HG03439 (cell line): ENCODE data around the gene METRN.
"Not testable (repeated sequence)": the region's sequence is repeated elsewhere in the genome, so short reads cannot be mapped to it uniquely, and the experiment has no call there.

Experiments
- ATAC-seq: cut with Tn5 transposase; IDR thresholded peaks from one replicate; pipeline ENCODE4 v1.9.1; 2021; ENCODE audit warnings: mild to moderate bottlenecking, moderate library complexity; ENCODE audit not compliant: unreplicated experiment

The METRN gene

DNA sequence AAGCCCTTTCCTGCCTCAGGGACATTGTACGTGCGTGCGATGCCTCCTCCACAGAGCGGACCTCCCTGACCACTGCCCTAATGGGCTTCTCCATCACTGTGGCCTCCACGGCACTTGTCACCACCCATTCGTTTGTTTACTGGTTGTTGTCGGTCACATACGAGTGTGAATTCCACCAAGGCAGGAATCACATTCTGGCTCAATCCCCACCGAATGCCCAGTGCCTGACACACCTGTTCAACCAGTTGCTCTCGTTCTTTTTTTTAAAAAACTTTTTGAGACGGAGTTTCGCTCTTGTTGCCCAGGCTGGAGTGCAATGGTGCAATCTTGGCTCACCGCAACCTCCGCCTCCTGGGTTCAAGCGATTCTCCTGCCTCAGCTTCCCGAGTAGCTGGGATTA, 23.7 kb upstream of the METRN start:
- not testable (repeated sequence) for ATAC-seq

GRCh38 chr16:692356-693108, 22.4 kb upstream of the METRN start:
- no peak for ATAC-seq

- ATAC-seq, result no peak
These were observed 21.6 kb upstream of the METRN start for GRCh38 chr16:693364-693763.

GRCh38 chr16:693766-694165, 21.2 kb upstream of the METRN start:
- no peak for ATAC-seq

- ATAC-seq, result no peak
These were observed 20.6 kb upstream of the METRN start for GRCh38 chr16:694187-694862.

GRCh38 chr16:694863-695354, 20.0 kb upstream of the METRN start:
- ATAC-seq, result no peak

DNA sequence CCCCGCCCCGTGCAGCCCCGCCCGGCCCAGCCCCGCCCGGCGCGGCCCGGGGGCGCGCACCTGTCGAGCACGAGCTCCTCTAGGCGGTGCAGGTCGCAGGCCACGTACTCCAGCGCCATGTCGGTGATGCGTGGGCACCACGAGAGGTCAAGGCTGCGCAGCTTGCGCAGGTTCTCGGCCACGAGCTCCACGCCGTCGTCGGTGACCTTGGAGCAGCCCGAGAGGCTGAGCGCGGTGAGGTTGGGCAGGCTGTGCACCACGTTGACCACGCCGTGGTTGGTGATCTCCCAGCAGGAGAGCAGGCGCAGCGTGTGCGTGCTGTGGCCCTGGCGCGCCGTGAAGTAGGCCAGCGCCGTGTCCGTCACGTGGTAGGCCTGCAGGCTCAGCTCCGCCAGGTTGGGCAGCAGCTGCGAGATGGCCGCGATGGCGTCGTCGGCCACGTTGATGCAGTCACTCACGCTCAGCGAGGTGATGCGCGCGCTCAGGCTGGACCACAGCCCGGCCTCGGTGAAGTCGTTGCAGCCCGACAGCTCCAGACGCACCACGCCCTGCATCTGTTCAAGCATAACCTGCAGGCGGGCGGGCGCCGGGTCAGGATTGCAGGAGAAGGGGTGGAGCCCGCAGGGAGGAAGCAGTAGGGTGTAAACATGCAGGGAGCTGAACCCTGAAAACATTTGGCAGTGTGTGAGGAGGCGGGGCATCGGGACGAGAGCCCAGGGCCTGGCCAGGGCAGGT, 19.4 kb upstream of the METRN start:
- no peak for ATAC-seq

DNA sequence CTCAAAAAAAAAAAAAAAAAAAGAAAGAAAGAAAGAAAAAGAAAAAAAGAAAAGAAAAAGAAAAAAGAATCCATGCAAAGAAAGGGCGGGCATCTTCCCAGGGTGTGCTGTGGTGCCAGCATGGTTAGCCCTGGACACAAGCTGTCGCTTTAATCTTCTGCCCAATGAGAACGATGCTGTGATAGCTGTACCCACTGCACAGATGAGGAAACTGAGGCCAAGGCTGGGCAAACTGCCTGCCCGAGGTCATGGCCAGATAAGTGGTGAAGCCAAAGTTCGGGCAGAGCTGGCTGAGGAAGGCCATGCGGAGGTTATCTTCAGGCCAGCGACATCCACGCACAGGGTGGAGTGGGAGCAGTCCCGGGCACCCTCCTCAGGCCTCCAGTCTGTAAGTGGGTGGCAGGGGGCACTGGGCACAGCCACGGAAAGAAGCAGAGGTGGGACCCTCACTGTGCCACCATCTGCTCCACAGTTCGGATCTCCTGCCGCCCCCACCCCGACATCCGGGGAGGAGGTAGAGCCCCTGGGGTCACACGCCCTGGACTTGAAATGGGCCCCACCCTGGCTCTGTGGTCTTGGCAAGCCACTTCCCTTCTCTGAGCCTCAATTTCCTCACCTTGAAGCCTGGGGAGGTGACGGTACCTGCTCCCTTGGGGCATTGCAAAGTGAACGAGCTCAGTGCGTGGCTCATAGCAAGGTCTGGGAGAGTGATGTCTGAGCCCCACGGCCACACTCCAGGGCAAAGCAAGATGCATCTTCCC, 15.8 kb upstream of the METRN start:
- ATAC-seq, result no peak

DNA sequence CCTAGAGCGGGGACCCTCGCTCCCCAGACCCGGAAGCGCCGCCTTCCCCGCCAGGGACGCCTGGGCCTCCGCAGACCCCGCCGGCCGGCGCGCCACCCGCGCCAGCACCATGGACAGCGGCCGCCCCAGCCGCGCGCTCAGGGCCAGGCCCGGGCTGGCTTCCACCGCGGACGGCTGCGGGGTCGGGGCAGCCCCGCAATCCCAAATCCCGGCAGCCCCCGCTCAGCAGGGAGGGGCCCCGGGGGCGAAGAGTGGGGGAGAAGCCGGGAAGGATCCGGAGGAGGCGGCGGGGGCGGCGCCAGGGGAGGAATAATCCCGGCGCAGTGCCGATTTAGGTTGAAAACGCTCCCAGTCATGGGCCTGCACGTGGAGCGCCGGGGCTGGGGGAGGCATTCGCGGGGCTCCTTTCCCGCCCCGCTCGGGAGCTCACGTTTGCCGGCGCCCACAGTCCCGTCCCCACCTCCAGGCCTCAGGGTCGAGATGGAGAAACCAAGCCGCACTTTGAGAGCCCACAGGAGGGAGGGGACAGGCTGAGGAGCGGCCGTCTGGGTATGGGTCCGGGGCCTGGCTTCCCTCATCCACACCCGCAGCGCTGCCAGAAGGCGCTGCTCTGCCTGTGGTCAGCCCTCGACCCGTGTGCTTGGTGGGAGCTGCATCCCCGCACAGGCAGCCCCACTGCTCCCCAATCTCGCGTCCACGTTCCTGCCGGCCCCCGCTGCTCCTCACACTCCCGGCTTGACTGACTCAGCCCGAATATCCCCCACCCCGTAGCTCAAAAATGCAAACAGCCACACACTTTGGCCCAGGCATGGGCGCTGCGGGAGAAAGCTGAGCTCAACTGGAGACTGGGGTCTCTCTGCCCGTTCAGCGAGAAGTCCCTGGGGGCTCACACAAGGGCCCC, 14.0 kb upstream of the METRN start:
- no peak for ATAC-seq

- ATAC-seq, result no peak
These were observed 12.6 kb upstream of the METRN start for GRCh38 chr16:702341-702740.

DNA sequence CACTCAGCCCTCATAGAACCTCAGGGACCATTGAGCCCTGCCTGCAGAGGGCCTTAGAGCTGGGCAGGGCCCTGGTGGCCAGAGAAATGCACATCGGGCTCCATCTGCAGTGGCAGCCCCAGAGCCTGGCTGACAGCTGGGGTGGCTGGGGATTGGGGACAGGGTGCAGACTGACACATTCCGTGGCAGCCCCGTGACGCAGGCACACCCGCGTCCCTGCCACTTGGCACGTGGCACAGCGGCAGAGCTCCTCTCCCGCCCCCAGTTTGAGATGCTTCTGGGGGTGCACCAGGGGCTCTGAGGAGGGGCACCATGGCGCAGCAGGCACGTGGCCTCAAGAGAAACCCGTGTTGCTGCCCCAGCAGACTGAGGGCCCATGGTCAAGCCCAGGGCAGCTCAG, 11.5 kb upstream of the METRN start:
- no peak for ATAC-seq

DNA sequence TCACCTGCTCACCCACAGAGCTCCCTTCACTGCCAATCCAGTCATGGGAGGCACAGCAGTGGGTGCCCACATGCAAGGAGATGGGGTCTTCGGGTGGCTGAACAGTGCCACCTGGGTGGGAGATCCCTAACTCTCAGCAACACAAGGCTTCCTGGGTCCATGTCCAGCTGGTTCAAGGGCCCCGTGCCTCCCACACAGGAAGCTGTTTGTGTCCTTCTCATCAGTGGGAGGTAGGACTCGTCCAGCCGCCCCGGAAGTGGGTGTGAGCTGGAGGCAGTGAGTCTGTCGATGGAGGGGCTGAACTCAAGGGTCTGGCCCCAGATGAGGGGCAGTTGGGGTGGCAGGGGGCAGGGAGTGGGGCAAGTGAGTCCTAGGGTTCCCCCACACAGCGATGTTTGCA, 10.9 kb upstream of the METRN start:
- ATAC-seq, result no peak

GRCh38 chr16:704552-705380, 10.2 kb upstream of the METRN start:
- ATAC-seq, result no peak

DNA sequence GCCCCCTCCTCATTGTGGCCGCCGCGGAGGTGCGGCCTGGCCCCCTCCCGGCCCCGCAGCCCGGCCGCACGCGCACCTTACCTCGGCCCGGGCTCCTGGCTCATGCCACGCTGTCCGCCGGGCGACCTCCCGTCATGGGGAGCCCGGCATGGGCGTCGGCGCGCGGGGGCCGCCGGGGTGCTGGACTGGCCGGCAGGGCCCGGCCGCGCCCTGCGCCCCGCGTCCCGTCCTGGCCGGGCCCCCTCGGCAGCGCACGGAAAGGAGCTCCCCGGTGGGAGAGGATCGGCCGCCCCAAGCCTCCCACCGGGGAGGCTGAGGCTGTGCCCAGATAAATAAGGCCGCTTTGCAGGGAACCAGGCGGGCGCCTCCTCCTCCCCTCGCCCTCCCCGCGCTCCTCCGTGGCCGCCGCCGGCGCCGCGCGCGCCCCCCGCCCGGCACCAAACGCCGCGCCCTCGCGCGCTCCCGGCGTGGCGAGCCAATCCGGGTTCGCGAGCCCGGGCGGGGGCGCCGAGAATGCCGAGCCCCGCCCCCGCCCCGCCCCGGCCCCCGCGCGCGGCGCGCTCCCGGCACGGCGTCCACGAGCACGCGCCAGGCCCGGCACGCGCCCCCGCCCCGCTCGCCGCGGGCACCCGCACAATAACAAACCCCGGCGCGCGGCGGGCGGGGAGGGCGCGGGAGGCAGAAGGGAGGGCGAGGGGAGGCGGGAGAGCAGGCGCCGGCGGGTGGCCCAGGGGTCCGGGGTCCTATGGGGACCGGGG, 9.3 kb upstream of the METRN start, which contains the start of gene FBXL16:
Gene FBXL16 (minus strand): TSS at position 371 of the 758 bp plus-strand sequence. CDS start 8,396 bp downstream, outside the sequence.
- ATAC-seq, result no peak

DNA sequence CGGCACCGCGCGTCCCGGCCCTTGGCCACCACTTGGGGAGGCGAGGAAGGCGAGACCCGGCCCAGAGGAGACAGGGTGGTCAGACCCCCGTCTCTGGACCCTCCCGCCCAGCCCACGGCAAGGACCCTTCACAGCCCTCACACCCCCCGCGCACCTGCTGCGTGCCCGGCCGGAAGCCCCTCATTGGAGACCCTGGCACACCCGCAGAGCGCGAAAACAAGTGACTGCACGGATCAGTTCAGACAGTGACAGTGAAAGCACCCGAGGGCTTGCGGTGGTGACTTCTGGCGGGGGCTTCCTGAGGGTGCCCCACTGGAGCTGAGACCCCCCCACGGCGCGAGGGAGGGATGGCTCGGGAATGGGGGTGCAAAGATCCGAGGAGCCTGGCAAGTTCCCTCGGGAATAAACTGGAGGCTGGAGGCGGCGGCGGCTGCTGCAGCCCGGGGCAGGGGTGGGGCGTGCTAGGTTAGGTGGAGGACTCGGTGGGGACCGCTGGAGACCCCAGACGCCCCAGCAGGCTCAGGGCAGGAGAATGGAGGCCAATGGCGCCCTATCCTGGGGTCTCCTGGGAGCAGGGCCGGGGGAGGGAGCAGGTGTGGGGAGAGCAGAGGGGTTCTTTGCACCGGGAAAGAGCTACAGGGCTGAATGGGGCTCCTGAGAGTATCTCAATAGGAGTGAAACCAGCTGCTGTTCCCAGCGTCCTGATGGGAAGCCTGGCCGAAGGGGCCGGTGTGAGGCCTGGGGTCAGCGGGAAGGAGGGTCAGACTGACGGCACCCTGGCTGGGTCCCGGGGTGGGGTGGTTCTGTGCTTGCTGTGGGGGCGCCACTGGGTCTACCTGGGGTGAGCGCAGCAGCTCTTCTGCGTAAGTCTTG, 8.5 kb upstream of the METRN start:
- ATAC-seq, result no peak

DNA sequence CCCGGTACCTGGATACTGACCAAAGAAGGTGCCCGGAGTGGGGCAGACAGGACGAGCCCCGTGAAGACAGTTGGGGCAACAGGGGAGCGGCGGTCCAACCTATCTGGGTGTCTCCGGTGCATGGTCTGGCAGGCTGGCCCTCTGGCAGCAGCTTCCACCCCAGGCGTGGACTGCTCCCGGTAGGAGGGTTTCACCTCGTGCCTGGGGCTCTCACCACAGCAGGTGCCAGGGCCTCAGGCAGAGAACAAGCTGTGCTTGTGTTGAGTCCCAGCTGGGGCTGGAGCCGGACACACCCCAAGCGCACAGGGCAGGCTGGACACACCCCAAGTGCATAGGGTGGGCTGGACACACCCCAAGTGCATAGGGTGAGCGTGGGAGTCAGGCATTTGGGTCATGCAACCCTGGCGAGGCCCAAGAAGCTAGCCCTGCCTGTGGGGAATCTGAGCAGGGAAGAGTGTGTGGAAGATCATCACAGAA, 7.8 kb upstream of the METRN start:
- no peak for ATAC-seq

DNA sequence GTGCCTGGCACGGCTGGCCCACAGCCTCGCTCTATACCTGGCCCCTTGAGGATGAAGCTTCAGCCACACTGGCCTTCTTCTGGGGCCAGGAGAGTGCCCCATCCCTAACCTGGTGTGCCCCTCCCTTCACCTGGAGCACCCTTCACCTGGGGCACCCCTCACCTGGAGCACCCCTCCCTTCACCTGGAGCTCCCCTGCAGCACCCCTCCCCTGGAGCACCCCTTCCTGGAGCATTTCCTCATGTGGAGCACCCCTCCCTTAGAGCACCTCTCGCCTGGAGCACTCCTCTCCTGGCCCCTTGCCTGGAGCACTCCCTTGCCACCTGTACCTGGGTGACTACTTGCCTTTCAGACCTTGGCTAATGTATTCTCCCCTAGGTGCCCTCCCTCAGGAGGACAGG, 6.9 kb upstream of the METRN start:
- ATAC-seq, result no peak
